Vagina (tissue), 2 donors: ENCODE data around the gene TECPR1. TPM values are rescaled to one million over a fixed set of nuclear protein-coding genes. Genes with fewer than 3 reads are reported as not detected.
"Not testable (repeated sequence)": the region's sequence is repeated elsewhere in the genome, so short reads cannot be mapped to it uniquely, and the experiment has no call there.

Experiments
- DNase-seq, 2 donors: peaks; one replicate each; pipeline ENCODE4 v3.0.0-alpha.2; 2017; ENCODE audit errors: extremely low spot score in 2 of 2
- H3K27ac ChIP-seq: fragments of 200-600 bp; sonication (generic); one replicate; pipeline ENCODE4 v1.5.1; 2019
- H3K27me3 ChIP-seq: fragments of 200-600 bp; sonication (generic); one replicate; pipeline ENCODE4 v1.5.1; 2019
- H3K36me3 ChIP-seq, 2 donors: fragments of 200-600 bp; sonication (generic); one replicate each; pipeline ENCODE4 v1.5.1; 2017 to 2019
- H3K4me1 ChIP-seq: fragments of 200-600 bp; sonication (generic); one replicate; pipeline ENCODE4 v1.5.1; 2019
- H3K4me3 ChIP-seq, 2 donors: fragments of 200-600 bp; sonication (generic); 1 replicate in 1 of 2; 2 replicates in 1 of 2; pipeline ENCODE4 v1.5.1; 2016 to 2019
- H3K9me3 ChIP-seq: fragments of 200-600 bp; sonication (generic); one replicate; pipeline ENCODE4 v1.5.1; 2019
- POLR2A ChIP-seq, 2 donors: fragments of 450-650 bp; IDR thresholded peaks; one replicate each; pipeline ENCODE4 v1.6.1; 2017; ENCODE audit warnings: antibody characterized with exemption in 2 of 2, mild to moderate bottlenecking in 2 of 2, moderate library complexity in 2 of 2
- POLR2AphosphoS5 ChIP-seq, 2 donors: sonication (generic); formaldehyde crosslinking; IDR thresholded peaks; one replicate each; pipeline ENCODE4 v1.9.0; 2017; ENCODE audit warnings: antibody characterized with exemption in 2 of 2, mild to moderate bottlenecking in 2 of 2, low read depth in 1 of 2; ENCODE audit not compliant: insufficient read depth in 1 of 2
- intact Hi-C: fragments of 100-400 bp; cut with DNase I; formaldehyde crosslinking; loops from one replicate; pipeline ENCODE4 v1.15.1; 2023
- total RNA-seq: library from RNA; depleted of rRNA; stranded (reverse); fragments of >200 nt; gene quantifications from one replicate; pipeline ENCODE4 v1.2.3, GENCODE V29; 2016
- TF ChIP-seq, protein P1 (sequence below), 3 experiments: fragments of 450-650 bp in 2 of 3; fragments of 200-600 bp in 1 of 3; sonication (generic) in 1 of 3; IDR thresholded peaks; one replicate each; pipeline ENCODE4 v1.5.1; 2017 to 2019; ENCODE audit warnings: antibody characterized with exemption in 3 of 3, mild to moderate bottlenecking in 2 of 3, moderate library complexity in 2 of 3

TECPR1 gene
- total RNA-seq, 1 donor from 2014 or later: 19.6 TPM

DNA sequence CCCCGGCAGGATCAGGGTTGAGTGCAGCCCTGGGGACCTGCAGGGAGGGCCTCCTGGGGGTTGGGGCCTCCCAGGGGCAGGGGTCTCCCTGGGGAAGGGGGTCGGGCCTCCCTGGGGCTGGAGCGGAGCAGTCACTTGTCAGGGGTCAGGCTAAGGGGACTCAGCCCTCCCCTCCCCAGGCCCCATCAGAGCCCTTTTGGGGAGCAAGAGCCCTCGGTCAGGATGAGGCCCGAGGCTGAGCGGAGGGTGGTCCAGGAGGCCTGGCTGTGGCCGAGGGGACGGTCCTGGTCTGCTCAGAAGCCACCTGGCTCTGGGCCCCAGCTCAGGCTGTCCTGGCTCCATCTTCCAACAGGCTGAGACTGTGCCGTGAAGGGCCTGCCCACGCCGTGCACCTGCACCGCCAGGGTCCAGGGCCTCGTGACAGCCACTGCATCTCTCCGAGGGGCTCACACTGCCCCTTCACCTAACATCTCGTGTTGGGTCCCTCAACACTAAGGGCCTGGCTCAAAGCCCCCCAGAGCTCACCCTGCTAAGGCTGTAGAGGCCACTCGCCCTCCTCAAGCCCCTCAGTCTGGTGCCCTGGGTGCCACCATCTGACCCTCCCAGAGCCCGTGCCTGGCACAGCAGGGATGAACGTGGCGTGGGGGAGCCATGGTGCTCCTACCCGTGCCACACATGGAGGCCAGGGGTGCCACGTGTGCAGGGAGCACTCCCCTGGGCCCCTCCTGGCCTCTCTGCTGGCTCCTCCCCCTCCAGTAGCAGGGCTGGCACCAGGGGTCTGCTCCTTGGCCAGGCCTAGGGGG, 27.9 kb downstream of the TECPR1 start:
- no peaks in the 10 kb centered on the region for H3K9me3 ChIP-seq
- DNase-seq: no peak
- no peak overlapping the region for H3K4me3 ChIP-seq
- H3K27ac ChIP-seq: no peak overlapping the region
- no peaks in the 10 kb centered on the region for H3K4me1 ChIP-seq
- peaks cover 0 to 20% of the 10 kb centered on the region in 2 donors for H3K36me3 ChIP-seq
- intact Hi-C loops: no loop called here
- TF ChIP-seq POLR2A (IDR thresholded peaks at IDR 0.05) (no peak), POLR2AphosphoS5 (IDR thresholded peaks at IDR 0.05; ENCODE audit: insufficient read depth in 1 of 2, low read depth in 1 of 2) (no peak)
- TF ChIP-seq, protein P1, sequence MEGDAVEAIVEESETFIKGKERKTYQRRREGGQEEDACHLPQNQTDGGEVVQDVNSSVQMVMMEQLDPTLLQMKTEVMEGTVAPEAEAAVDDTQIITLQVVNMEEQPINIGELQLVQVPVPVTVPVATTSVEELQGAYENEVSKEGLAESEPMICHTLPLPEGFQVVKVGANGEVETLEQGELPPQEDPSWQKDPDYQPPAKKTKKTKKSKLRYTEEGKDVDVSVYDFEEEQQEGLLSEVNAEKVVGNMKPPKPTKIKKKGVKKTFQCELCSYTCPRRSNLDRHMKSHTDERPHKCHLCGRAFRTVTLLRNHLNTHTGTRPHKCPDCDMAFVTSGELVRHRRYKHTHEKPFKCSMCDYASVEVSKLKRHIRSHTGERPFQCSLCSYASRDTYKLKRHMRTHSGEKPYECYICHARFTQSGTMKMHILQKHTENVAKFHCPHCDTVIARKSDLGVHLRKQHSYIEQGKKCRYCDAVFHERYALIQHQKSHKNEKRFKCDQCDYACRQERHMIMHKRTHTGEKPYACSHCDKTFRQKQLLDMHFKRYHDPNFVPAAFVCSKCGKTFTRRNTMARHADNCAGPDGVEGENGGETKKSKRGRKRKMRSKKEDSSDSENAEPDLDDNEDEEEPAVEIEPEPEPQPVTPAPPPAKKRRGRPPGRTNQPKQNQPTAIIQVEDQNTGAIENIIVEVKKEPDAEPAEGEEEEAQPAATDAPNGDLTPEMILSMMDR (IDR thresholded peaks at IDR 0.05): no peak
- no peaks in the 10 kb centered on the region for H3K27me3 ChIP-seq

DNA sequence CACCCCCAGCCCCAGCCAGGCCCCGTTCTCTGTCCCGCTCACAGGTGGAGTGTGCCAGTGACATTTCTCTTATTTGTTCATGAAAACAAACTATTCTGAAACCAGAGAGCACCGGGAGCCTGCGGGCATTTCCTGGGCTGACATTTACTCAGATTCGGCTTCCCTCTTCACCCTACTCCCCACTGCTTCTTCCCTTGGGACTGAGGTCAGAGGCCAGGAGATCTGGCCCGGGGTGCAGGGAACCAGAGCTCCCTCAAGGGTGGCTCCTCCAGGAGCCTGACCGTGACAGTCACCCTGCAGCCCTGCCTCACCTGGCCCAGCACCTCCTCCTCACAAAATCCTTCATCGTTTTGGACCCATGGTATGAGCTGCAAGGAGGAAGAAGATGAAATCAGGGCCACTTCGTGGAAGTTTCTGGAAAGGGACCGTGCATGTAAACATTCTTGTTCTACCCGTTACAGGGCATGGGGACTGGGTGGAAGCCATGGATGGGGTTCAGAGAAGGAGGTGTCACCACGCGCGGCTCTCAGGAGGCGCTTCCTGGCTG, 28.6 kb downstream of the TECPR1 start:
- no peak for DNase-seq
- Histone ChIP-seq H3K4me1 (no peaks in the 10 kb centered on the region), H3K27ac (no peak overlapping the region), H3K9me3 (no peaks in the 10 kb centered on the region), H3K27me3 (no peaks in the 10 kb centered on the region), H3K36me3 (peaks cover 0 to 20% of the 10 kb centered on the region in 2 donors), H3K4me3 (no peak overlapping the region)
- no peak for TF ChIP-seq POLR2A (IDR thresholded peaks at IDR 0.05)
- TF ChIP-seq, protein P1 (IDR thresholded peaks at IDR 0.05): no peak
- no peak for TF ChIP-seq POLR2AphosphoS5 (IDR thresholded peaks at IDR 0.05; ENCODE audit: insufficient read depth in 1 of 2, low read depth in 1 of 2)
- intact Hi-C loops: no loop called here

DNA sequence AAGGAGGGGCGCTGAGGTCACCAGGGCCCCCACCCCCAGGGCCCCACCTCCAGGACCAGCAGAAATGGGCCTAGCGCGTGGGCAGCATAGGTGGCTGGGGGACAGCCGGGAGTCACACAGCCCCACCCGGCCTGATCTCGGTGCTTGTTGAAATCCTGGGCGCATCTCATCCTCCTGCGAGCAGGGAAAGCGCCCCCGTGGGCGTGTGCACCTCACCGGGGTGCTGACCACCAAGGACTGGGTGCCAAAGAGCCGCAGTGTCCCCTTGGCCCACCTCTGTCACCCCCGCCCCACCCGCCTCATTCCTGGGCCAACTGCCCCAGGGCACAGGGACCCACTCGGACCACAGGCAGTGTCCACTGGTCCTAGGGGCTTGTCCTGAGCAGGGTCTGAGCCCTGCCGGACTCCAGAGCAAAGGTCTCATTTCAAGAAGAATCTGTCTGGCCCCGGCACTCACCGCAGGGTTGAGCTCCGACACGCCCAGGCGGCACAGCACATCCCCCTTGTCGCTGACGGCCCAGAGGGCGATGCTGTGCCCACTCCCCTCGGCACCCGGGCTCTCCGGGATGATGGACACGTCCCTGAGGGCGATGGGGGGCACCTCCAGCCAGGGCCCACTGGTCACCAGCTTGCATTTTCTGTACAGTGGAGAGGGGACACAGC, 29.4 kb downstream of the TECPR1 start:
- TF ChIP-seq POLR2AphosphoS5 (IDR thresholded peaks at IDR 0.05; ENCODE audit: insufficient read depth in 1 of 2, low read depth in 1 of 2) (no peak), POLR2A (IDR thresholded peaks at IDR 0.05) (no peak)
- TF ChIP-seq, protein P1 (IDR thresholded peaks at IDR 0.05): no peak
- Histone ChIP-seq H3K27me3 (no peaks in the 10 kb centered on the region), H3K36me3 (peaks cover 0 to 20% of the 10 kb centered on the region in 2 donors), H3K4me3 (no peak overlapping the region), H3K9me3 (no peaks in the 10 kb centered on the region), H3K4me1 (no peaks in the 10 kb centered on the region), H3K27ac (no peak overlapping the region)
- intact Hi-C loops: no loop called here
- no peak for DNase-seq

DNA sequence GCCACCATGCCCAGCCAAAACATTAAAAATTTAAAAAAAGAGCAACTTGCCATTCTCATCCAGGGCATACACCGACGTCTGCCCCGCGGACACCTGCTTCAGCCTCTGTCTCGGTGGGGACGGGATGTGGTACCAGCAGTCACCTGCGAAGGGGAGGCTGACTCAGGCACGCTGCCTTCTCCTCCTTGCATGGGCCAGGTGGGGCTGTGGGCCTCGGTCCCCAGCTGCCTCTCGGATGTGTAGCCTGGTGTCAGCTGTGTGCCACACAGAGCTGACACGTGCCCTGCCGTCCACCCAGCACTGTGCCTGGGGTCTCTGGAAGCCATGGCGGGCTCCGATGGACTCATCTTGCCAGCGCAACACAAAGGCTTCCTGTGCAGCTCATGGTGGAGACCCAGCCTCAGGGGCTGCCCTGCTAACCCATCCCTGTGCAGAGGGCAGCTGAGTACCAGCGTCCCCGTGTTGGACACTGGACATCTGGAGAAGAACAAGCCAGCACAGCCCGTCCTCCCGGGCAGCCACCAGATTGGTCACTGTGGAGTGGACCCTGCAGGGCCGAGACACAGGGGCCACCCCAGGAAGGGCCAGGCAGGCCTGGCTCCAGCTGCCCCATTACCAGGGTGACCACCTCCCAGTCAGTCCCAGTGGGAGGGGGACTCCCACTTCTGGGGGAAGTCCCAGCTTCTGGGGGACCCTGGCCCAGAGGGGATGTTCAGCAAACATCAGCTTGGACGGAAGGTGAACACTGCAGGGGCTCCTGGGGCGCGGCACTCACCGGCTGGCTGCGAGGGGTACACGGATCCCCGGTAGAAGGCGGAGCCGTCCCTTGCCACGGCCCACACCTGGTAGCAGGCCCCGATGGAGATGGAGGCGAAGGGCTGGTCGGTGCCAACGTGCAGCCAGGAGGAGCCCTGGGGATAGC, 30.2 kb downstream of the TECPR1 start:
- intact Hi-C loops: no loop called here
- H3K27ac ChIP-seq: no peak overlapping the region
- no peak overlapping the region for H3K4me3 ChIP-seq
- H3K4me1 ChIP-seq: no peaks in the 10 kb centered on the region
- H3K9me3 ChIP-seq: no peaks in the 10 kb centered on the region
- TF ChIP-seq, protein P1 (IDR thresholded peaks at IDR 0.05): no peak
- TF ChIP-seq POLR2A (IDR thresholded peaks at IDR 0.05) (no peak), POLR2AphosphoS5 (IDR thresholded peaks at IDR 0.05; ENCODE audit: insufficient read depth in 1 of 2, low read depth in 1 of 2) (no peak)
- no peak for DNase-seq
- H3K36me3 ChIP-seq: peaks cover 0 to 20% of the 10 kb centered on the region in 2 donors
- H3K27me3 ChIP-seq: no peaks in the 10 kb centered on the region

DNA sequence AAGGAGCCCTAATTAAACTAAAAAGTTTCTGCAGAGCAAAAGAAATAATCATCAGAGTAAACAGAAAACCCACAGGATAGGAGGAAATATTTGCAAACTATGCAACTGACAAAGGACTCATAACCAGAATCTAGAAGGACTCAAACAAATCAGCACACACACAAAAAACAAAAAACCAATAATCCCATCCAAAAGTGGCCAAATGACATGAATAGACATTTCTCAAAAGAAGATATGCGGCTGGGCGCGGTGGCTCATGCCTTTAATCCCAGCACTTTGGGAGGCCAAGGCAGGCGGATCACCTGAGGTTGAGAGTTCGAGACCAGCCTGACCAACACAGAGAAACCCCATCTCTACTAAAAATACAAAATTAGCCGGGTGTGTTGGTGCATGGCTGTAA, 32.6 kb downstream of the TECPR1 start:
- H3K4me3 ChIP-seq, H3K4me1 ChIP-seq, DNase-seq, H3K36me3 ChIP-seq, H3K27ac ChIP-seq, H3K9me3 ChIP-seq, intact Hi-C loops, H3K27me3 ChIP-seq: not testable (repeated sequence)
